B cell (primary cell): ENCODE data around the gene RNU1-4. TPM values are rescaled to one million over a fixed set of nuclear protein-coding genes. Genes with fewer than 3 reads are reported as not detected.
"Not testable (repeated sequence)": the region's sequence is repeated elsewhere in the genome, so short reads cannot be mapped to it uniquely, and the experiment has no call there.

Source experiments
- ATAC-seq: fragments of 200-7000 bp; cut with Tn5 transposase; one replicate; pipeline ENCODE4 v1.10.0; 2021; ENCODE audit warnings: low read depth, mild to moderate bottlenecking, moderate number of reproducible peaks, moderate library complexity
- CTCF ChIA-PET: fragments of 350-600 bp; sonication (Branson Sonifier 250); formaldehyde crosslinking; loops from one replicate; lab custom pipeline; 2021; ENCODE audit warnings: antibody characterized with exemption, inconsistent platforms; lab: Charles Lee
- POLR2A ChIA-PET: fragments of 350-600 bp; sonication (Branson Sonifier 250); formaldehyde crosslinking; loops from one replicate; lab custom pipeline; 2021; ENCODE audit warnings: antibody characterized with exemption; lab: Charles Lee
- DNase-seq: peaks from one replicate; pipeline ENCODE4 v3.0.0; 2013
- H2AFZ ChIP-seq: 2 replicates; pipeline ENCODE4 v1.6.1; 2012; ENCODE audit warnings: mild to moderate bottlenecking, low read depth, low read length; ENCODE audit not compliant: insufficient read depth, poor library complexity, severe bottlenecking
- H3K27ac ChIP-seq, 2 donors: 1 replicate in 1 of 2; 2 replicates in 1 of 2; pipeline ENCODE4 v1.5.1; 2012 to 2013; ENCODE audit warnings: low read length in 2 of 2, mild to moderate bottlenecking in 2 of 2, moderate library complexity in 1 of 2
- H3K27me3 ChIP-seq, 4 experiments: fragments of 200-600 bp in 1 of 4; sonication (generic) in 1 of 4; replicated peaks in 1 of 4; 1 replicate in 2 of 4; 2 replicates in 2 of 4; pipeline versions ENCODE4 v1.6.1 to v1.7.0; 2013 to 2016; ENCODE audit warnings: low read length in 3 of 4, mild to moderate bottlenecking in 2 of 4, mixed read lengths in 1 of 4, moderate library complexity in 1 of 4; ENCODE audit not compliant: insufficient read depth in 4 of 4, control insufficient read depth in 3 of 4; ENCODE audit errors: control extremely low read depth in 1 of 4
- H3K36me3 ChIP-seq, 2 experiments: replicated peaks in 1 of 2; 1 replicate in 1 of 2; 2 replicates in 1 of 2; pipeline versions ENCODE4 v1.6.1 to v1.7.1; 2013; ENCODE audit warnings: low read length in 1 of 2; ENCODE audit not compliant: insufficient read depth in 2 of 2, control insufficient read depth in 1 of 2; ENCODE audit errors: control extremely low read depth in 1 of 2, extremely low read depth in 1 of 2
- H3K4me1 ChIP-seq, 2 donors: fragments of 200-600 bp in 1 of 2; sonication (generic) in 1 of 2; 1 replicate in 1 of 2; 2 replicates in 1 of 2; pipeline versions ENCODE4 v1.5.1 to v1.6.1; 2013 to 2017; ENCODE audit warnings: low read length in 2 of 2; ENCODE audit not compliant: control insufficient read depth in 2 of 2, insufficient read depth in 2 of 2
- H3K4me2 ChIP-seq: replicated peaks from 2 replicates; pipeline ENCODE3; 2012; ENCODE audit warnings: mild to moderate bottlenecking, low read depth, low read length; ENCODE audit not compliant: poor library complexity, severe bottlenecking
- H3K4me3 ChIP-seq, 5 experiments: fragments of 200-600 bp in 1 of 5; sonication (generic) in 1 of 5; 1 replicate in 3 of 5; 2 replicates in 2 of 5; pipeline versions ENCODE4 v1.5.1 to v1.7.0; 2011 to 2016; ENCODE audit warnings: low read length in 4 of 5, mild to moderate bottlenecking in 4 of 5, low read depth in 2 of 5, control low read depth in 1 of 5, moderate library complexity in 1 of 5; ENCODE audit not compliant: insufficient read depth in 1 of 5; ENCODE audit errors: control extremely low read depth in 1 of 5, extremely low read depth in 1 of 5
- H3K79me2 ChIP-seq: fragments of 200-600 bp; sonication (generic); one replicate; pipeline ENCODE4 v1.6.0; 2016; ENCODE audit warnings: low read length; ENCODE audit not compliant: control insufficient read depth, insufficient read depth
- H3K9ac ChIP-seq: fragments of 200-600 bp; sonication (generic); 2 replicates; pipeline ENCODE4 v1.6.1; 2017; ENCODE audit warnings: mild to moderate bottlenecking, low read length, moderate library complexity
- H3K9me3 ChIP-seq, 3 donors: one replicate each; pipeline versions ENCODE4 v1.6.1 to v1.7.1; 2013; ENCODE audit warnings: low read length in 2 of 3; ENCODE audit not compliant: control insufficient read depth in 2 of 3, insufficient read depth in 1 of 3; ENCODE audit errors: control extremely low read depth in 1 of 3
- H4K20me1 ChIP-seq: 2 replicates; pipeline ENCODE4 v1.6.0; 2012; ENCODE audit warnings: mild to moderate bottlenecking, low read length; ENCODE audit not compliant: insufficient read depth, control insufficient read depth, poor library complexity, severe bottlenecking
- H3K27ac Mint-ChIP-seq: one replicate; pipeline ENCODE4 v1.8.0; 2021; ENCODE audit warnings: mixed read lengths
- H3K27me3 Mint-ChIP-seq: one replicate; pipeline ENCODE4 v1.8.0; 2021; ENCODE audit warnings: mixed read lengths
- H3K4me1 Mint-ChIP-seq: one replicate; pipeline ENCODE4 v1.8.0; 2021; ENCODE audit warnings: mixed read lengths
- H3K4me3 Mint-ChIP-seq: one replicate; pipeline ENCODE4 v1.8.0; 2021; ENCODE audit warnings: mixed read lengths
- H3K9me3 Mint-ChIP-seq: one replicate; pipeline ENCODE4 v1.8.0; 2022; ENCODE audit warnings: mixed read lengths; ENCODE audit not compliant: insufficient read depth
- WGBS: methylation state at CpG from one replicate; pipeline ENCODE4 v1.1.5; 2013; ENCODE audit warnings: missing lambda C conversion rate; ENCODE audit not compliant: insufficient coverage; 5-methylcytosine and 5-hydroxymethylcytosine counted together
- intact Hi-C: fragments of 100-400 bp; cut with micrococcal nuclease; formaldehyde crosslinking; loops from one replicate; pipeline ENCODE4 v1.10.0; 2022
- polyA plus RNA-seq: library from polyadenylated mRNA; depleted of rRNA; stranded (reverse); fragments of >200 nt; gene quantifications from 2 replicates; pipeline ENCODE4 v1.2.3, GENCODE V29; 2012
- total RNA-seq, 2 donors: library from RNA; stranded (reverse); fragments of 120-200 nt in 1 of 2; gene quantifications; 1 replicate in 1 of 2; 2 replicates in 1 of 2; pipeline versions ENCODE4 v1.2.3 to v1.2.4, GENCODE V29; 2013 to 2022

RNU1-4 gene
- total and polyA plus RNA-seq, 2 donors (not counting 1 experiment from before 2014, with no cell fraction given): 4,377 TPM; not detected in 1

GRCh38 chr1:16749910-16750888 lies 9.9 kb downstream of the RNU1-4 start:
- H3K27me3 Mint-ChIP-seq, H3K4me2 ChIP-seq, H3K27ac ChIP-seq, DNase-seq, H3K4me1 Mint-ChIP-seq, H3K27ac Mint-ChIP-seq, H3K36me3 ChIP-seq, H3K4me1 ChIP-seq, H3K9me3 Mint-ChIP-seq, H3K79me2 ChIP-seq, H3K27me3 ChIP-seq, H3K4me3 Mint-ChIP-seq, POLR2A ChIA-PET, H4K20me1 ChIP-seq, H2AFZ ChIP-seq, H3K9me3 ChIP-seq, CTCF ChIA-PET, H3K4me3 ChIP-seq, intact Hi-C loops, H3K9ac ChIP-seq: not testable (repeated sequence)
- WGBS: no CpG with 5 or more reads among the region's 19 CpGs
- peak; percentile 91 for ATAC-seq

- H3K9me3 ChIP-seq, H4K20me1 ChIP-seq, H3K36me3 ChIP-seq, H3K9me3 Mint-ChIP-seq, H3K27me3 ChIP-seq, POLR2A ChIA-PET, H3K4me1 ChIP-seq, H3K27ac ChIP-seq, H3K9ac ChIP-seq, H3K4me1 Mint-ChIP-seq, DNase-seq, H3K4me3 ChIP-seq, ATAC-seq, H3K79me2 ChIP-seq, CTCF ChIA-PET, H3K4me2 ChIP-seq, H3K4me3 Mint-ChIP-seq, H2AFZ ChIP-seq, H3K27me3 Mint-ChIP-seq, intact Hi-C loops, H3K27ac Mint-ChIP-seq: not testable (repeated sequence)
- WGBS: no CpG with 5 or more reads among the region's 3 CpGs
Measured at GRCh38 chr1:16752770-16753169, 12.5 kb downstream of the RNU1-4 start.

GRCh38 chr1:16755385-16755784 lies 15.1 kb downstream of the RNU1-4 start:
- H3K4me3 ChIP-seq, H3K4me2 ChIP-seq, ATAC-seq, DNase-seq, H3K9ac ChIP-seq, H3K9me3 Mint-ChIP-seq, H3K27me3 ChIP-seq, H3K4me1 ChIP-seq, H3K79me2 ChIP-seq, CTCF ChIA-PET, H3K27ac Mint-ChIP-seq, H3K36me3 ChIP-seq, H3K4me3 Mint-ChIP-seq, H3K27ac ChIP-seq, POLR2A ChIA-PET, H3K27me3 Mint-ChIP-seq, intact Hi-C loops, H2AFZ ChIP-seq, H3K4me1 Mint-ChIP-seq, H3K9me3 ChIP-seq, H4K20me1 ChIP-seq: not testable (repeated sequence)
- WGBS: no CpG with 5 or more reads among the region's 1 CpG

GRCh38 chr1:16755932-16756331 lies 15.6 kb downstream of the RNU1-4 start:
- H3K79me2 ChIP-seq, CTCF ChIA-PET, H3K4me3 Mint-ChIP-seq, H3K27ac ChIP-seq, ATAC-seq, H3K9ac ChIP-seq, H3K36me3 ChIP-seq, H3K4me1 Mint-ChIP-seq, H3K4me3 ChIP-seq, H4K20me1 ChIP-seq, H3K4me1 ChIP-seq, H3K27me3 Mint-ChIP-seq, H3K9me3 ChIP-seq, H3K27ac Mint-ChIP-seq, H2AFZ ChIP-seq, intact Hi-C loops, POLR2A ChIA-PET, DNase-seq, H3K4me2 ChIP-seq, H3K9me3 Mint-ChIP-seq, H3K27me3 ChIP-seq: not testable (repeated sequence)
- WGBS: no CpG with 5 or more reads among the region's 2 CpGs
